ENCODE results near the gene RNF150.

GRCh38 chr4:140952717-140953116 is 180.6 kb downstream of the RNF150 start:
- TF ChIP-seq CTCF (conservative IDR thresholded peaks at IDR 0.05; ENCODE audit: low read depth, low read length): no peak
- no peak for TF ChIP-seq EZH2 (IDR thresholded peaks at IDR 0.05; ENCODE audit: borderline replicate concordance, low read depth, low read length, poor library complexity, severe bottlenecking)

All from A673 (cell line).